Measurements from ENCODE around the gene HAUS5.

DNA sequence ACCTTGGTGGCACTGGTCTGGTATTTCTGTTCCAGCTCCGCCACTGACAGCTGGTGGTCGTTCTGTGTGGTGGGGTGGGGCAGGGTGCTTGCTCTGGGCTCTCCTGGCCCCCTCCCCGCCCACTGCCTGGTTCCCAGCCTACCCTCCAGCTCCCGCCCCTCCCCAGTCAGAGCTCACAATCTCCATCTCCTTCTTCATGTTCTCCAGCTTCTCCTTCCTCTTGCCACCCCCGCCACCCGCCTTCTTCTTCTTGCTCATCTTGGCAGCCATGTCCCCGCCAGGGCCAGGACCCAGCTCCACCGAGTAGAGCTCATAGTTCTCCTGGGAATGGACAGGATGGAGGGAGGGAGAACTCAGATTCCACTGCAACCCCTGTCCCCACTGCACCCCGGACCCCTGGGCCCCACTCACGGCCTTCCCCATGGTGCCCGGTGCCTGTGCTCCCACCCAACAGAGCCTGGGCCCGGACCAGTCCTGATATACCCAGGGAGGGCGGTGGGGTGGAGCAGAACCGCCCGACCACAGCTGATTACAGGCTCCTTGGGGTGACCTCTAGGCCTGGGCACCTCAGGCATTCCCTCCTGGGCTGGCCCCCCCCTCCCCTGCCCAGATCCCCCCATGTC is 49.2 kb upstream of the HAUS5 start, which contains the start of gene ATP4A:
- no peak for TF ChIP-seq EZH2 (IDR thresholded peaks at IDR 0.05; ENCODE audit: borderline replicate concordance, low read depth, low read length, poor library complexity, severe bottlenecking)
- TF ChIP-seq, protein P1, sequence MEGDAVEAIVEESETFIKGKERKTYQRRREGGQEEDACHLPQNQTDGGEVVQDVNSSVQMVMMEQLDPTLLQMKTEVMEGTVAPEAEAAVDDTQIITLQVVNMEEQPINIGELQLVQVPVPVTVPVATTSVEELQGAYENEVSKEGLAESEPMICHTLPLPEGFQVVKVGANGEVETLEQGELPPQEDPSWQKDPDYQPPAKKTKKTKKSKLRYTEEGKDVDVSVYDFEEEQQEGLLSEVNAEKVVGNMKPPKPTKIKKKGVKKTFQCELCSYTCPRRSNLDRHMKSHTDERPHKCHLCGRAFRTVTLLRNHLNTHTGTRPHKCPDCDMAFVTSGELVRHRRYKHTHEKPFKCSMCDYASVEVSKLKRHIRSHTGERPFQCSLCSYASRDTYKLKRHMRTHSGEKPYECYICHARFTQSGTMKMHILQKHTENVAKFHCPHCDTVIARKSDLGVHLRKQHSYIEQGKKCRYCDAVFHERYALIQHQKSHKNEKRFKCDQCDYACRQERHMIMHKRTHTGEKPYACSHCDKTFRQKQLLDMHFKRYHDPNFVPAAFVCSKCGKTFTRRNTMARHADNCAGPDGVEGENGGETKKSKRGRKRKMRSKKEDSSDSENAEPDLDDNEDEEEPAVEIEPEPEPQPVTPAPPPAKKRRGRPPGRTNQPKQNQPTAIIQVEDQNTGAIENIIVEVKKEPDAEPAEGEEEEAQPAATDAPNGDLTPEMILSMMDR (conservative IDR thresholded peaks at IDR 0.05; ENCODE audit: low read depth, low read length): no peak
